ENCODE measurements around the gene NIPAL4.
A peak's percentile ranks its signal among the peaks of the same experiment; 100 is the strongest.
"Not testable (repeated sequence)": the region's sequence is repeated elsewhere in the genome, so short reads cannot be mapped to it uniquely, and the experiment has no call there.

NIPAL4 gene

GRCh38 chr5:157459715-157460599 lies at the start of gene NIPAL4:
Gene NIPAL4, plus strand, starts transcription at chr5:157460213. Its CDS starts 108 bp downstream, at chr5:157460321.
- peak in 1 of 2 donors; percentile 29 for DNase-seq

- DNase-seq = no peak
Observed at GRCh38 chr5:157415838-157416237, 44.2 kb upstream of the NIPAL4 start.

- DNase-seq = not testable (repeated sequence)
Observed at GRCh38 chr5:157419521-157419920, 40.5 kb upstream of the NIPAL4 start.

- DNase-seq = not testable (repeated sequence)
Observed at GRCh38 chr5:157429920-157430319, 30.1 kb upstream of the NIPAL4 start.

- peak; percentile 59 to 88 for DNase-seq
Observed at GRCh38 chr5:157431544-157432200, 28.3 kb upstream of the NIPAL4 start.

GRCh38 chr5:157434096-157434495 lies 25.9 kb upstream of the NIPAL4 start:
- no peak for DNase-seq

- DNase-seq = no peak
Observed at GRCh38 chr5:157443041-157443549, 16.9 kb upstream of the NIPAL4 start.

- DNase-seq = no peak
Observed at GRCh38 chr5:157444224-157444623, 15.8 kb upstream of the NIPAL4 start.

- no peak for DNase-seq
Observed at GRCh38 chr5:157445745-157446411, 14.1 kb upstream of the NIPAL4 start.

- no peak for DNase-seq
Observed at GRCh38 chr5:157446412-157446935, 13.5 kb upstream of the NIPAL4 start.

- no peak for DNase-seq
Observed at GRCh38 chr5:157447201-157447637, 12.8 kb upstream of the NIPAL4 start.

- no peak for DNase-seq
Observed at GRCh38 chr5:157449011-157449723, 10.8 kb upstream of the NIPAL4 start.

GRCh38 chr5:157450024-157450423 lies 10.0 kb upstream of the NIPAL4 start:
- DNase-seq = no peak

- DNase-seq = no peak
Observed at GRCh38 chr5:157451806-157452205, 8.2 kb upstream of the NIPAL4 start.

GRCh38 chr5:157454273-157454672 lies 5.7 kb upstream of the NIPAL4 start:
- DNase-seq = no peak

- no peak for DNase-seq
Observed at GRCh38 chr5:157455057-157455456, 5.0 kb upstream of the NIPAL4 start.

- no peak for DNase-seq
Observed at GRCh38 chr5:157456301-157456700, 3.7 kb upstream of the NIPAL4 start.

- no peak for DNase-seq
Observed at GRCh38 chr5:157457391-157457790, 2.6 kb upstream of the NIPAL4 start.

- no peak for DNase-seq
Observed at GRCh38 chr5:157458835-157459234, 1.2 kb upstream of the NIPAL4 start.

- peak in 1 of 2 donors; percentile 16 for DNase-seq
Observed at GRCh38 chr5:157460921-157461792, 1.1 kb downstream of the NIPAL4 start.

GRCh38 chr5:157463081-157463480 lies 3.1 kb downstream of the NIPAL4 start:
- DNase-seq = no peak

Data from inflammatory macrophage treated with lipopolysaccharide for 1 hour (primary cell).